Breast epithelium (tissue), 3 donors: ENCODE results near the gene ENOX1.

Experiments used
- CTCF ChIP-seq, 3 donors: fragments of 450-650 bp; IDR thresholded peaks; one replicate each; pipeline ENCODE4 v1.5.1; 2016 to 2017; ENCODE audit warnings: antibody characterized with exemption in 3 of 3, mild to moderate bottlenecking in 3 of 3, moderate library complexity in 3 of 3
- POLR2A ChIP-seq: fragments of 450-650 bp; IDR thresholded peaks from one replicate; pipeline ENCODE4 v1.6.1; 2016; ENCODE audit warnings: antibody characterized with exemption, mild to moderate bottlenecking, moderate library complexity
- POLR2AphosphoS5 ChIP-seq, 3 donors: sonication (generic); formaldehyde crosslinking; IDR thresholded peaks; one replicate each; pipeline ENCODE4 v1.6.1; 2017; ENCODE audit warnings: antibody characterized with exemption in 3 of 3

GRCh38 chr13:43482026-43482425 is 304.7 kb downstream of the ENOX1 start:
- TF ChIP-seq CTCF (IDR thresholded peaks at IDR 0.05) (no peak), POLR2A (no peak), POLR2AphosphoS5 (IDR thresholded peaks at IDR 0.05) (no peak)
